Motor neuron (in vitro differentiated cells): ENCODE measurements around the gene NUMA1. TPM values are rescaled to one million over a fixed set of nuclear protein-coding genes. Genes with fewer than 3 reads are reported as not detected.

Experiments used
- ATAC-seq, 8 experiments: fragments of 200-7000 bp; cut with Tn5 transposase; replicated peaks in 6 of 8; 2 replicates each; pipeline ENCODE4 v1.8.0; 2021; ENCODE audit warnings: mild to moderate bottlenecking in 8 of 8, moderate library complexity in 8 of 8
- H3K27ac ChIP-seq, 2 donors: fragments of 250-450 bp; sonication (Bioruptor Pico); 2 replicates each; pipeline ENCODE4 v1.9.0; 2021; ENCODE audit warnings: antibody characterized with exemption in 2 of 2, mild to moderate bottlenecking in 2 of 2, moderate library complexity in 1 of 2
- H3K4me1 ChIP-seq, 2 donors: fragments of 250-450 bp; sonication (Bioruptor Pico); replicated peaks in 1 of 2; 2 replicates each; pipeline ENCODE4 v1.6.1; 2021; ENCODE audit warnings: antibody characterized with exemption in 2 of 2, mild to moderate bottlenecking in 2 of 2, moderate library complexity in 1 of 2
- H3K4me3 ChIP-seq, 5 donors: fragments of 250-450 bp; sonication (Bioruptor Pico); 2 replicates each; pipeline ENCODE4 v1.9.0; 2021; ENCODE audit warnings: antibody characterized with exemption in 5 of 5, mild to moderate bottlenecking in 5 of 5, moderate library complexity in 4 of 5
- WGBS, 10 experiments: fragments of 450-650 bp; shearing (Covaris generic); methylation state at CpG; one replicate each; pipeline ENCODE4 v1.0.0; 2022; 5-methylcytosine and 5-hydroxymethylcytosine counted together
- in situ Hi-C, 9 experiments: fragments of 400-800 bp; cut with MboI; loops; one replicate each; pipeline ENCODE4 v1.15.0; 2021; ENCODE audit warnings: low sequenced_read_pairs in 9 of 9, low pct_unique_long_range_greater_than_20kb in 2 of 9; ENCODE audit not compliant: unreplicated experiment in 9 of 9
- total RNA-seq, 8 experiments: library from RNA; unstranded; fragments of 300-600 nt; gene quantifications; 2 replicates each; pipeline versions ENCODE4 v1.2.3 to v1.2.4, GENCODE V29; 2022

Gene NUMA1
- total RNA-seq, 8 experiments from 2014 or later: 76.0 to 217 (median 95.6) TPM

- in situ Hi-C loops: no loop called here
Observed at GRCh38 chr11:71999362-71999761, 81.0 kb downstream of the NUMA1 start.

GRCh38 chr11:71998649-71999310 is 81.6 kb downstream of the NUMA1 start, which contains the start of gene IL18BP:
TSS of gene IL18BP (plus strand) at chr11:71998909. CDS start at chr11:71999985, 1,076 bp downstream.
- in situ Hi-C loops: no loop called here
- 60 to 100% (median 90%) methylated on average over 1 to 6 of the region's 11 CpGs; no CpG with 5 or more reads in 3 of the 10 experiments for WGBS, 10 experiments
- Histone ChIP-seq H3K4me1 (no peaks in the 10 kb centered on the region), H3K4me3 (no peak within 1 kb of the TSS), H3K27ac (no peak within 1 kb of the TSS)
- peak in 1 of 8 experiments; percentile 3 for ATAC-seq

More at GRCh38 chr11:71999362-71999761, 81.0 kb downstream of the NUMA1 start:
- no peaks in the 10 kb centered on the region for H3K4me1 ChIP-seq
- no peak overlapping the region for H3K4me3 ChIP-seq
- 0 to 60% (median 58%) methylated on average over 1 to 2 of the region's 2 CpGs; no CpG with 5 or more reads in 7 of the 10 experiments for WGBS, 10 experiments
- H3K27ac ChIP-seq: no peak overlapping the region
- peak in 3 of 8 experiments; percentile 63 to 77 (median 76) for ATAC-seq

- H3K4me3 ChIP-seq: no peak overlapping the region
- no peak for ATAC-seq
- WGBS, 10 experiments: 60 to 100% (median 100%) methylated on average over 1 to 2 of the region's 2 CpGs; no CpG with 5 or more reads in 7 of the 10 experiments
- H3K4me1 ChIP-seq: no peaks in the 10 kb centered on the region
- in situ Hi-C loops: no loop called here
- no peak overlapping the region for H3K27ac ChIP-seq
Observed at GRCh38 chr11:71998061-71998460, 82.3 kb downstream of the NUMA1 start.

- in situ Hi-C loops: no loop called here
- 100% methylated on average over 1 to 2 of the region's 3 CpGs; no CpG with 5 or more reads in 7 of the 10 experiments for WGBS, 10 experiments
- Histone ChIP-seq H3K27ac (no peak overlapping the region), H3K4me1 (no peaks in the 10 kb centered on the region), H3K4me3 (no peak overlapping the region)
- no peak for ATAC-seq
Observed at GRCh38 chr11:71997594-71997993, 82.7 kb downstream of the NUMA1 start.

GRCh38 chr11:71996946-71997345 is 83.4 kb downstream of the NUMA1 start:
- no peak for ATAC-seq
- WGBS, 10 experiments: 78 to 100% (median 83%) methylated on average over 1 to 6 of the region's 8 CpGs; no CpG with 5 or more reads in 6 of the 10 experiments
- in situ Hi-C loops: no loop called here
- H3K4me1 ChIP-seq: no peaks in the 10 kb centered on the region
- H3K27ac ChIP-seq: no peak overlapping the region
- H3K4me3 ChIP-seq: no peak overlapping the region

- Histone ChIP-seq H3K27ac (no peak overlapping the region), H3K4me3 (no peak overlapping the region), H3K4me1 (no peaks in the 10 kb centered on the region)
- WGBS, 10 experiments: 70 to 100% (median 93%) methylated on average over 1 to 3 of the region's 4 CpGs; no CpG with 5 or more reads in 5 of the 10 experiments
- no peak for ATAC-seq
- in situ Hi-C loops: no loop called here
Observed at GRCh38 chr11:71996517-71996916, 83.8 kb downstream of the NUMA1 start.

- 80 to 100% (median 100%) methylated on average over 1 to 2 of the region's 3 CpGs; no CpG with 5 or more reads in 5 of the 10 experiments for WGBS, 10 experiments
- no peak for ATAC-seq
- H3K4me1 ChIP-seq: no peaks in the 10 kb centered on the region
- no peak overlapping the region for H3K4me3 ChIP-seq
- in situ Hi-C loops: no loop called here
- H3K27ac ChIP-seq: no peak overlapping the region
Observed at GRCh38 chr11:71995726-71996291, 84.5 kb downstream of the NUMA1 start.

GRCh38 chr11:71994786-71995185 is 85.6 kb downstream of the NUMA1 start:
- H3K27ac ChIP-seq: no peak overlapping the region
- in situ Hi-C loops: no loop called here
- WGBS, 10 experiments: 83 to 100% (median 93%) methylated on average over 1 to 2 of the region's 3 CpGs; no CpG with 5 or more reads in 6 of the 10 experiments
- H3K4me1 ChIP-seq: no peaks in the 10 kb centered on the region
- no peak overlapping the region for H3K4me3 ChIP-seq
- no peak for ATAC-seq

GRCh38 chr11:71992136-71992730 is 88.1 kb downstream of the NUMA1 start:
- Histone ChIP-seq H3K4me3 (no peak overlapping the region), H3K4me1 (no peaks in the 10 kb centered on the region), H3K27ac (no peak overlapping the region)
- in situ Hi-C loops: no loop called here
- ATAC-seq: no peak
- 67 to 100% (median 91%) methylated on average over 1 to 3 of the region's 3 CpGs for WGBS, 10 experiments

- Histone ChIP-seq H3K27ac (no peak overlapping the region), H3K4me3 (no peak overlapping the region), H3K4me1 (no peaks in the 10 kb centered on the region)
- in situ Hi-C loops: no loop called here
- WGBS, 10 experiments: 87 to 100% (median 100%) methylated on average over 1 to 3 of the region's 3 CpGs; no CpG with 5 or more reads in 3 of the 10 experiments
- ATAC-seq: no peak
Observed at GRCh38 chr11:71991494-71991893, 88.8 kb downstream of the NUMA1 start.

- no peak overlapping the region for H3K27ac ChIP-seq
- ATAC-seq: peak in 3 of 8 experiments; percentile 52 to 69 (median 56)
- in situ Hi-C loops: no loop called here
- 0 to 80% (median 44%) methylated on average over 1 to 3 of the region's 3 CpGs for WGBS, 10 experiments
- no peaks in the 10 kb centered on the region for H3K4me1 ChIP-seq
- H3K4me3 ChIP-seq: no peak overlapping the region
Observed at GRCh38 chr11:71990701-71991100, 89.6 kb downstream of the NUMA1 start.

GRCh38 chr11:71988050-71988449 is 92.3 kb downstream of the NUMA1 start:
- peak in 3 of 8 experiments; percentile 27 to 78 (median 77) for ATAC-seq
- in situ Hi-C loops: no loop called here
- 0 to 100% (median 94%) methylated on average over 1 to 3 of the region's 3 CpGs; no CpG with 5 or more reads in 3 of the 10 experiments for WGBS, 10 experiments
- Histone ChIP-seq H3K4me1 (no peaks in the 10 kb centered on the region), H3K27ac (no peak overlapping the region), H3K4me3 (no peak overlapping the region)

- no peak overlapping the region for H3K4me3 ChIP-seq
Observed at GRCh38 chr11:71987521-71987920, 92.8 kb downstream of the NUMA1 start.

More at GRCh38 chr11:71987521-71987920, 92.8 kb downstream of the NUMA1 start:
- H3K4me1 ChIP-seq: no peaks in the 10 kb centered on the region
- ATAC-seq: no peak
- 43 to 50% (median 50%) methylated on average over 2 of the region's 2 CpGs; no CpG with 5 or more reads in 6 of the 10 experiments for WGBS, 10 experiments
- no peak overlapping the region for H3K27ac ChIP-seq
- in situ Hi-C loops: no loop called here
